ENCODE measurements around the gene EP400.

- no peak for TF ChIP-seq E2F5 (CRISPR knock-in tag; IDR thresholded peaks at IDR 0.05)
- no peak for TF ChIP-seq ASH1L (IDR thresholded peaks at IDR 0.05; ENCODE audit: borderline replicate concordance, low read depth, partially characterized antibody)
- TF ChIP-seq USF2 (CRISPR knock-in tag; IDR thresholded peaks at IDR 0.05) = no peak
Measured at GRCh38 chr12:132014915-132015280, 65.2 kb downstream of the EP400 start.
